ENCODE data around the gene PCDHGB7.

DNA sequence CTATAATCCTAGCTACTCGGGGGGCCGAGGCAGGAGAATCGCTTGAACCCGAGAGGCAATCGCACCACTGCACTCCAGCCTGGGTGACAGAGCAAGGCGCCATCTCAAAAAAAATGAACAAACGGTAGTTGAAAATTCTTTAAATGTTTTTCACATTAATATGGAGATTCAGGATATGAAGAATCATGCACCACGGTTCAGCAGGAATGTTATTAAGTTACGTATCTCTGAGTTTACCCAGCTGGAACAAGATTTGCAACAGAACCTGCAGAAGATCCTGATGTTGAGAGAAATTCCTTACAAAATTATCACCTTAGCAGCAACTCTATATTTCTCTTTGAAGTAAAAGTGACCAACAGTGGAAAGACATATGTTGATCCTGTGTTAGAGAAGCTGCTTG is 22.9 kb downstream of the PCDHGB7 start:
- TF ChIP-seq, protein P1, sequence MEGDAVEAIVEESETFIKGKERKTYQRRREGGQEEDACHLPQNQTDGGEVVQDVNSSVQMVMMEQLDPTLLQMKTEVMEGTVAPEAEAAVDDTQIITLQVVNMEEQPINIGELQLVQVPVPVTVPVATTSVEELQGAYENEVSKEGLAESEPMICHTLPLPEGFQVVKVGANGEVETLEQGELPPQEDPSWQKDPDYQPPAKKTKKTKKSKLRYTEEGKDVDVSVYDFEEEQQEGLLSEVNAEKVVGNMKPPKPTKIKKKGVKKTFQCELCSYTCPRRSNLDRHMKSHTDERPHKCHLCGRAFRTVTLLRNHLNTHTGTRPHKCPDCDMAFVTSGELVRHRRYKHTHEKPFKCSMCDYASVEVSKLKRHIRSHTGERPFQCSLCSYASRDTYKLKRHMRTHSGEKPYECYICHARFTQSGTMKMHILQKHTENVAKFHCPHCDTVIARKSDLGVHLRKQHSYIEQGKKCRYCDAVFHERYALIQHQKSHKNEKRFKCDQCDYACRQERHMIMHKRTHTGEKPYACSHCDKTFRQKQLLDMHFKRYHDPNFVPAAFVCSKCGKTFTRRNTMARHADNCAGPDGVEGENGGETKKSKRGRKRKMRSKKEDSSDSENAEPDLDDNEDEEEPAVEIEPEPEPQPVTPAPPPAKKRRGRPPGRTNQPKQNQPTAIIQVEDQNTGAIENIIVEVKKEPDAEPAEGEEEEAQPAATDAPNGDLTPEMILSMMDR (IDR thresholded peaks at IDR 0.05): no peak
- no peak for TF ChIP-seq POLR2A (IDR thresholded peaks at IDR 0.05)

All from uterus (tissue), 2 donors.